ENCODE results near the gene GCHFR. TPM values are rescaled to one million over a fixed set of nuclear protein-coding genes. Genes with fewer than 3 reads are reported as not detected.

The GCHFR gene
- total RNA-seq, 4 donors from 2014 or later = 39.4 to 70.3 (median 56.2) TPM

DNA sequence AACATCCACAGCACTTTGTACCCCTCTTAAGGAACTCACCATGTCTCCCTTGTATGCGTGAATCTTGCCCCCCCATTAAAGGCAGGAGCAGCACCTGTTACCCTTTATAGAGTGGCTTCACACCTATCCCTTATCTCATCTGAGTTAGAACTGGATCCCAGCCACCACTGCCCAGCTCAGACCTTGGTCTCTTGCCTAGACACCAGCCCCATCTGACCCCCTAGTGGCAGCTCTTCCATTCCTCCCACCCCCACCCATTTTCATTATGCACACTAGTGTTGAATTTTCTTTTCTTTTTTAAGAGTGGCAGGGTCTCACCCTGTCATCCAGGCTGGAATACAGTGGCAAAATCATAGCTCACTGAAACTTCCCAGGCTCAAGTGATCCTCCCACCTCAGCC lies 39.8 kb downstream of the GCHFR start:
- H3K4me1 ChIP-seq = peaks cover 22% of the 10 kb centered on the region
- H3K36me3 ChIP-seq = peaks cover 4% of the 10 kb centered on the region
- 88% methylated on average over 1 of the region's 1 CpG for WGBS
- no peak overlapping the region for H3K4me3 ChIP-seq
- no peak for TF ChIP-seq POLR2A (IDR thresholded peaks at IDR 0.05)
- TF ChIP-seq, protein P1, sequence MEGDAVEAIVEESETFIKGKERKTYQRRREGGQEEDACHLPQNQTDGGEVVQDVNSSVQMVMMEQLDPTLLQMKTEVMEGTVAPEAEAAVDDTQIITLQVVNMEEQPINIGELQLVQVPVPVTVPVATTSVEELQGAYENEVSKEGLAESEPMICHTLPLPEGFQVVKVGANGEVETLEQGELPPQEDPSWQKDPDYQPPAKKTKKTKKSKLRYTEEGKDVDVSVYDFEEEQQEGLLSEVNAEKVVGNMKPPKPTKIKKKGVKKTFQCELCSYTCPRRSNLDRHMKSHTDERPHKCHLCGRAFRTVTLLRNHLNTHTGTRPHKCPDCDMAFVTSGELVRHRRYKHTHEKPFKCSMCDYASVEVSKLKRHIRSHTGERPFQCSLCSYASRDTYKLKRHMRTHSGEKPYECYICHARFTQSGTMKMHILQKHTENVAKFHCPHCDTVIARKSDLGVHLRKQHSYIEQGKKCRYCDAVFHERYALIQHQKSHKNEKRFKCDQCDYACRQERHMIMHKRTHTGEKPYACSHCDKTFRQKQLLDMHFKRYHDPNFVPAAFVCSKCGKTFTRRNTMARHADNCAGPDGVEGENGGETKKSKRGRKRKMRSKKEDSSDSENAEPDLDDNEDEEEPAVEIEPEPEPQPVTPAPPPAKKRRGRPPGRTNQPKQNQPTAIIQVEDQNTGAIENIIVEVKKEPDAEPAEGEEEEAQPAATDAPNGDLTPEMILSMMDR (IDR thresholded peaks at IDR 0.05) = no peak
- DNase-seq (ENCODE audit: low spot score in 2 of 2) = no peak
- no peaks in the 10 kb centered on the region for H3K27me3 ChIP-seq
- no peak overlapping the region for H3K27ac ChIP-seq
- H3K9me3 ChIP-seq = no peaks in the 10 kb centered on the region

DNA sequence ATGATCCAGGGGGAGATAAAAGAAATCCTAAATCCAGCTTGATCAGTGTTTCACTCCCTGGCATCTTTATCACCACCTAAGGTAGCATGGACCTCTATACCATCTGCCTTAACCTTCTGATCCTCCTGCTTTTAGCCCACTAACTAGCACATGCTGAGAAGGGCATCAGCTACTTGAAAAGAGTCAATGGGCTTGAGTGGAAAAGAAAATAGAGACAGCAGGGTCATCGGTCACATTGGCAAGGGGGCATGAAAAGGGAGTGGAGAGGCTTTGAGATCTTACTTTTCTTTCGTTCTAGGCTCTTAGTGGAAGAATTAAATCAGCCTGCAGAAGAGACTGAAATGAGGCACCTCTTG lies 42.8 kb downstream of the GCHFR start:
- Histone ChIP-seq H3K9me3 (no peaks in the 10 kb centered on the region), H3K4me1 (peaks cover 22% of the 10 kb centered on the region), H3K4me3 (peak overlapping the region; percentile 78), H3K36me3 (peaks cover 17% of the 10 kb centered on the region), H3K27ac (peak overlapping the region; percentile 84), H3K27me3 (no peaks in the 10 kb centered on the region)
- TF ChIP-seq, protein P1 (IDR thresholded peaks at IDR 0.05) = no peak
- TF ChIP-seq EP300 (IDR thresholded peaks at IDR 0.05) = no peak
- no peak for TF ChIP-seq POLR2A (IDR thresholded peaks at IDR 0.05)
- TF ChIP-seq POLR2AphosphoS5 (IDR thresholded peaks at IDR 0.05) = no peak
- DNase-seq (ENCODE audit: low spot score in 2 of 2) = no peak
- 5% methylated on average over 2 of the region's 2 CpGs for whole genome bisulfite sequencing

DNA sequence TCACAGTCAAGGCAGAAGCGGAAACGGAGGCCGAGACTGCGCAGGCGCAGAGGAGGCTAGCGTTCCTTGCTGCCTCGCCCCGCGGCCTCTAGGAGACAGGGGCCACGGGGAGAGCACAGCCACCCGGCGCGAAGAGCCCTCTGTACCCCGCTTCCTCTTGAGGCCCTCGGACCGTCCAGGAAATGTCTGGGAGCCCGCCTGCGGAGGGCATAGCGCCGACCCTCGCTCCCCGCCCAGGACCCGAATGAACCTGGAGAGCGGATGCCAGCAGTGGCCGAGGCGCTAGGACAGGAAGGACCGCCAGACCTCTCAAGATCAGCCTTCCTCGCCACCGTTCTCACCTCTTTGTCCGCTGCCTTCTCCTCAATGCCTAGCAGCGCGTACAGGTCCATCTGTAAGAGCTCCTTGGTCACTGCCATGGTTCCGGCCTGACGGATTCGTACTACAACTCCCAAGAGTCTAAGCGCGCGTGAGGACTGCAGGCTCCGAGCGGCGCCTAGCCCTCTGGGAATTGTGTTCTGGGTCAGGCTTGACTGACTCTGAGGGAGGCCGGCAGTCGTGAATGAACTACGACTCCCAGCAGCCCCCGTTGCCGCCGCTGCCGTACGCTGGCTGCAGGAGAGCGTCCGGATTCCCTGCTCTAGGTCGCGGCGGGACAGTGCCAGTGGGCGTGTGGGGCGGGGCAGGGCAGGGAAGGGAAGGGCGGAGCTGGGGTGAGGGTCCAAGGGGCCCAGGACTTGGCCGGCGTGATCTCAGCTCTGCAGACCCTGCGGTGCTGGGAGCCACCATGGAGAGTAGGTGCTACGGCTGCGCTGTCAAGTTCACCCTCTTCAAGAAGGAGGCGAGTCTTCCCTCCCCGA lies 43.4 kb downstream of the GCHFR start, which contains the start of the genes DNAJC17 and ZFYVE19:
Gene DNAJC17 (minus strand): TSS at position 446 of the 860 bp plus-strand sequence. CDS start 27 bp downstream, at position 419.
Gene ZFYVE19 (plus strand): TSS at position 62 of the 860 bp plus-strand sequence. CDS start 501 bp downstream, at position 563.
- no peaks in the 10 kb centered on the region for H3K9me3 ChIP-seq
- peak within 1 kb of the TSS; percentile 78 for H3K4me3 ChIP-seq
- DNase-seq (ENCODE audit: low spot score in 2 of 2) = peak; percentile 96
- peaks cover 17% of the 10 kb centered on the region for H3K36me3 ChIP-seq
- H3K27ac ChIP-seq = peak within 1 kb of the TSS; percentile 84
- peaks cover 22% of the 10 kb centered on the region for H3K4me1 ChIP-seq
- WGBS = 4% methylated on average over 27 of the region's 64 CpGs
- no peak for TF ChIP-seq POLR2A (IDR thresholded peaks at IDR 0.05)
- TF ChIP-seq, protein P1 (IDR thresholded peaks at IDR 0.05) = peak in 1 of 2 donors; percentile 29
- no peaks in the 10 kb centered on the region for H3K27me3 ChIP-seq

DNA sequence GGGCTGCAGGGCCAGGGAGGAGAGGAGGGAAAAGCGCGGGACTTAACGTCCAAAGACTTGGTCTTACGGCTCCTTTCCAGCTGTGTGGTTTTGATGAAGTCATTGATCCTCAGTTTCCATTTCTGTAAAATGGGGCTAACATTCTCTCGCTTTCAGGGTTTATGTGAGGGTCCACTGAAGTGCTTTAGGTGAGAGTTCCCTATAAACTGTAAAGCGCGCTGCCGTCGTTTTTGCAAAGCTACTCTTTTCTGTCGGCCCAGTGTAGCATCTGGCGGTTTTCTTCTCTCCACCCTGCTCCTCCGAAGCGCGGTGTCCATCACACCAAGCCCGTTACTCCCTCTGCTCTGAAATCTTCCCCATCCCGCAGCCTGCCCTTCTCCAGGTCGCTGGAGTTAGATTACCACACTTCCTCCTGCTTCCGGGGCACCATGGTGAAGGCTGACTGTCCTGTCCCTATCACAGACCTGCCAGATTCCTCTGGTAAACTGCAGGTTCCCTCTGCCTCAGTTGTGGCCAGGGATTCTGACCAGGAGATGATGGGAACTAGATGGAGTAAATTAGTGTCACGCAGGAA lies 44.1 kb downstream of the GCHFR start:
- WGBS = 6% methylated on average over 18 of the region's 19 CpGs

More for the DNA sequence above, 44.1 kb downstream of the GCHFR start:
- no peak overlapping the region for H3K27ac ChIP-seq
- DNase-seq (ENCODE audit: low spot score in 2 of 2) = no peak
- peaks cover 17% of the 10 kb centered on the region for H3K36me3 ChIP-seq
- H3K27me3 ChIP-seq = no peaks in the 10 kb centered on the region
- H3K4me1 ChIP-seq = peaks cover 22% of the 10 kb centered on the region
- TF ChIP-seq POLR2A (IDR thresholded peaks at IDR 0.05) = no peak
- no peak for TF ChIP-seq EP300 (IDR thresholded peaks at IDR 0.05)
- TF ChIP-seq POLR2AphosphoS5 (IDR thresholded peaks at IDR 0.05) = no peak
- TF ChIP-seq, protein P1 (IDR thresholded peaks at IDR 0.05) = no peak
- peak overlapping the region; percentile 78 for H3K4me3 ChIP-seq
- H3K9me3 ChIP-seq = no peaks in the 10 kb centered on the region

Measured in suprapubic skin (tissue), 4 donors.